B cell (primary cell): ENCODE results near the gene SARNP. TPM values are rescaled to one million over a fixed set of nuclear protein-coding genes. Genes with fewer than 3 reads are reported as not detected.

Source experiments
- ATAC-seq: fragments of 200-7000 bp; cut with Tn5 transposase; one replicate; pipeline ENCODE4 v1.10.0; 2021; ENCODE audit warnings: low read depth, mild to moderate bottlenecking, moderate number of reproducible peaks, moderate library complexity
- CTCF ChIA-PET: fragments of 350-600 bp; sonication (Branson Sonifier 250); formaldehyde crosslinking; loops from one replicate; lab custom pipeline; 2021; ENCODE audit warnings: antibody characterized with exemption, inconsistent platforms; lab: Charles Lee
- POLR2A ChIA-PET: fragments of 350-600 bp; sonication (Branson Sonifier 250); formaldehyde crosslinking; loops from one replicate; lab custom pipeline; 2021; ENCODE audit warnings: antibody characterized with exemption; lab: Charles Lee
- DNase-seq: peaks from one replicate; pipeline ENCODE4 v3.0.0; 2013
- H2AFZ ChIP-seq: 2 replicates; pipeline ENCODE4 v1.6.1; 2012; ENCODE audit warnings: mild to moderate bottlenecking, low read depth, low read length; ENCODE audit not compliant: insufficient read depth, poor library complexity, severe bottlenecking
- H3K27ac ChIP-seq, 2 donors: 1 replicate in 1 of 2; 2 replicates in 1 of 2; pipeline ENCODE4 v1.5.1; 2012 to 2013; ENCODE audit warnings: low read length in 2 of 2, mild to moderate bottlenecking in 2 of 2, moderate library complexity in 1 of 2
- H3K27me3 ChIP-seq, 4 experiments: fragments of 200-600 bp in 1 of 4; sonication (generic) in 1 of 4; replicated peaks in 1 of 4; 1 replicate in 2 of 4; 2 replicates in 2 of 4; pipeline versions ENCODE4 v1.6.1 to v1.7.0; 2013 to 2016; ENCODE audit warnings: low read length in 3 of 4, mild to moderate bottlenecking in 2 of 4, mixed read lengths in 1 of 4, moderate library complexity in 1 of 4; ENCODE audit not compliant: insufficient read depth in 4 of 4, control insufficient read depth in 3 of 4; ENCODE audit errors: control extremely low read depth in 1 of 4
- H3K36me3 ChIP-seq, 2 experiments: replicated peaks in 1 of 2; 1 replicate in 1 of 2; 2 replicates in 1 of 2; pipeline versions ENCODE4 v1.6.1 to v1.7.1; 2013; ENCODE audit warnings: low read length in 1 of 2; ENCODE audit not compliant: insufficient read depth in 2 of 2, control insufficient read depth in 1 of 2; ENCODE audit errors: control extremely low read depth in 1 of 2, extremely low read depth in 1 of 2
- H3K4me1 ChIP-seq, 2 donors: fragments of 200-600 bp in 1 of 2; sonication (generic) in 1 of 2; 1 replicate in 1 of 2; 2 replicates in 1 of 2; pipeline versions ENCODE4 v1.5.1 to v1.6.1; 2013 to 2017; ENCODE audit warnings: low read length in 2 of 2; ENCODE audit not compliant: control insufficient read depth in 2 of 2, insufficient read depth in 2 of 2
- H3K4me2 ChIP-seq: replicated peaks from 2 replicates; pipeline ENCODE3; 2012; ENCODE audit warnings: mild to moderate bottlenecking, low read depth, low read length; ENCODE audit not compliant: poor library complexity, severe bottlenecking
- H3K4me3 ChIP-seq, 5 experiments: fragments of 200-600 bp in 1 of 5; sonication (generic) in 1 of 5; 1 replicate in 3 of 5; 2 replicates in 2 of 5; pipeline versions ENCODE4 v1.5.1 to v1.7.0; 2011 to 2016; ENCODE audit warnings: low read length in 4 of 5, mild to moderate bottlenecking in 4 of 5, low read depth in 2 of 5, control low read depth in 1 of 5, moderate library complexity in 1 of 5; ENCODE audit not compliant: insufficient read depth in 1 of 5; ENCODE audit errors: control extremely low read depth in 1 of 5, extremely low read depth in 1 of 5
- H3K79me2 ChIP-seq: fragments of 200-600 bp; sonication (generic); one replicate; pipeline ENCODE4 v1.6.0; 2016; ENCODE audit warnings: low read length; ENCODE audit not compliant: control insufficient read depth, insufficient read depth
- H3K9ac ChIP-seq: fragments of 200-600 bp; sonication (generic); 2 replicates; pipeline ENCODE4 v1.6.1; 2017; ENCODE audit warnings: mild to moderate bottlenecking, low read length, moderate library complexity
- H3K9me3 ChIP-seq, 3 donors: one replicate each; pipeline versions ENCODE4 v1.6.1 to v1.7.1; 2013; ENCODE audit warnings: low read length in 2 of 3; ENCODE audit not compliant: control insufficient read depth in 2 of 3, insufficient read depth in 1 of 3; ENCODE audit errors: control extremely low read depth in 1 of 3
- H4K20me1 ChIP-seq: 2 replicates; pipeline ENCODE4 v1.6.0; 2012; ENCODE audit warnings: mild to moderate bottlenecking, low read length; ENCODE audit not compliant: insufficient read depth, control insufficient read depth, poor library complexity, severe bottlenecking
- H3K27ac Mint-ChIP-seq: one replicate; pipeline ENCODE4 v1.8.0; 2021; ENCODE audit warnings: mixed read lengths
- H3K27me3 Mint-ChIP-seq: one replicate; pipeline ENCODE4 v1.8.0; 2021; ENCODE audit warnings: mixed read lengths
- H3K4me1 Mint-ChIP-seq: one replicate; pipeline ENCODE4 v1.8.0; 2021; ENCODE audit warnings: mixed read lengths
- H3K4me3 Mint-ChIP-seq: one replicate; pipeline ENCODE4 v1.8.0; 2021; ENCODE audit warnings: mixed read lengths
- H3K9me3 Mint-ChIP-seq: one replicate; pipeline ENCODE4 v1.8.0; 2022; ENCODE audit warnings: mixed read lengths; ENCODE audit not compliant: insufficient read depth
- CTCF ChIP-seq: fragments of 200-600 bp; IDR thresholded peaks from one replicate; pipeline ENCODE4 v1.8.0; 2022; ENCODE audit warnings: antibody characterized with exemption, mild to moderate bottlenecking
- EZH2 ChIP-seq: IDR thresholded peaks from 2 replicates; pipeline ENCODE4 v1.6.1; 2012; ENCODE audit warnings: borderline replicate concordance, low read depth, mild to moderate bottlenecking, moderate library complexity, low read length; ENCODE audit not compliant: insufficient read depth, poor library complexity, severe bottlenecking
- WGBS: methylation state at CpG from one replicate; pipeline ENCODE4 v1.1.5; 2013; ENCODE audit warnings: missing lambda C conversion rate; ENCODE audit not compliant: insufficient coverage; 5-methylcytosine and 5-hydroxymethylcytosine counted together
- intact Hi-C: fragments of 100-400 bp; cut with micrococcal nuclease; formaldehyde crosslinking; loops from one replicate; pipeline ENCODE4 v1.10.0; 2022
- polyA plus RNA-seq: library from polyadenylated mRNA; depleted of rRNA; stranded (reverse); fragments of >200 nt; gene quantifications from 2 replicates; pipeline ENCODE4 v1.2.3, GENCODE V29; 2012
- total RNA-seq, 2 donors: library from RNA; stranded (reverse); fragments of 120-200 nt in 1 of 2; gene quantifications; 1 replicate in 1 of 2; 2 replicates in 1 of 2; pipeline versions ENCODE4 v1.2.3 to v1.2.4, GENCODE V29; 2013 to 2022

Gene SARNP
- total and polyA plus RNA-seq, 2 donors (not counting 1 experiment from before 2014, with no cell fraction given) = 22.6 to 46.4 TPM

- Histone ChIP-seq H3K4me1 (peaks cover 31 to 45% of the 10 kb centered on the region in 2 donors), H3K27me3 (no peaks in the 10 kb centered on the region), H3K9me3 (no peaks in the 10 kb centered on the region), H3K9ac (peak overlapping the region; percentile 58), H3K4me2 (peak overlapping the region; percentile 94), H4K20me1 (no peaks in the 10 kb centered on the region), H3K36me3 (no peaks in the 10 kb centered on the region), H3K27ac (no peak overlapping the region), H3K4me3 (peak overlapping the region in 4 of 5 experiments; percentile 33 to 54 (median 44)), H2AFZ (peak overlapping the region; percentile 90), H3K79me2 (peaks cover 6% of the 10 kb centered on the region)
- Mint-ChIP-seq H3K4me1 (peaks cover 49% of the 10 kb centered on the region), H3K27ac (peak overlapping the region; percentile 64), H3K27me3 (no peaks in the 10 kb centered on the region), H3K9me3 (no peaks in the 10 kb centered on the region), H3K4me3 (peak overlapping the region; percentile 83)
- POLR2A ChIA-PET = no interaction called here
- no peak for ATAC-seq
- intact Hi-C loops = loop anchor here (5.0 kb wide), 1 partner anchor 725 kb away; the partner anchor contains the start of gene SPRYD4
- 51% methylated on average over 3 of the region's 3 CpGs for WGBS
- no peak for DNase-seq
- CTCF ChIA-PET = interaction anchor here (0.8 to 5.9 kb wide), 7 partner anchors 12 to 287 kb away, joined by 3 to 112 read pairs (median 3); partner anchors contain the start of genes CD63 and RDH5
- TF ChIP-seq EZH2 = no peak
- no peak for TF ChIP-seq CTCF
These were observed 75.4 kb downstream of the SARNP start for GRCh38 chr12:55741931-55742680.

- Histone ChIP-seq H2AFZ (no peak overlapping the region), H3K4me1 (peaks cover 16 to 25% of the 10 kb centered on the region in 2 donors), H3K36me3 (no peaks in the 10 kb centered on the region), H4K20me1 (no peaks in the 10 kb centered on the region), H3K27ac (no peak overlapping the region), H3K9me3 (no peaks in the 10 kb centered on the region), H3K27me3 (no peaks in the 10 kb centered on the region), H3K79me2 (peaks cover 3% of the 10 kb centered on the region), H3K4me2 (no peak overlapping the region), H3K4me3 (peak overlapping the region in 2 of 5 experiments; percentile 65 to 97), H3K9ac (no peak overlapping the region)
- intact Hi-C loops = loop anchor here (1.0 to 2.0 kb wide), 3 partner anchors 78 to 302 kb away; partner anchors contain the start of genes RPS26 and SARNP
- ATAC-seq (no peak), DNase-seq (no peak)
- H3K27ac Mint-ChIP-seq = peak overlapping the region; percentile 91
- H3K27me3 Mint-ChIP-seq = no peaks in the 10 kb centered on the region
- H3K9me3 Mint-ChIP-seq = no peaks in the 10 kb centered on the region
- ChIA-PET POLR2A (interaction anchor here (0.6 to 2.4 kb wide), 8 partner anchors 9 to 460 kb away, joined by 3 to 18 read pairs (median 4); partner anchors contain the start of genes CD63, ORMDL2 and SARNP), CTCF (interaction anchor here (0.7 to 8.1 kb wide), 48 partner anchors 8 to 722 kb away, joined by 3 to 147 read pairs (median 5); partner anchors contain the start of genes BLOC1S1, CD63, COQ10A and DGKA)
- peak overlapping the region; percentile 89 for H3K4me3 Mint-ChIP-seq
- TF ChIP-seq CTCF = peak; percentile 50
- TF ChIP-seq EZH2 = no peak
- WGBS = no CpG with 5 or more reads among the region's 2 CpGs
- peaks cover 26% of the 10 kb centered on the region for H3K4me1 Mint-ChIP-seq
These were observed 78.5 kb downstream of the SARNP start for GRCh38 chr12:55739025-55739378.
